Stimulated activated CD4-positive, alpha-beta T cell treated with anti-CD3 and anti-CD28 coated beads, Interleukin-12 subunit alpha, Interleukin-12 subunit beta, amount 100 ng/mL, for 24 hours (primary cell): ENCODE measurements around the gene GAL3ST1.
"Not testable (repeated sequence)": the region's sequence is repeated elsewhere in the genome, so short reads cannot be mapped to it uniquely, and the experiment has no call there.

Experiments used
- DNase-seq, 2 experiments: peaks; one replicate each; pipeline ENCODE4 v3.0.0-alpha.2; 2020; ENCODE audit warnings: low read depth in 2 of 2

The GAL3ST1 gene

DNA sequence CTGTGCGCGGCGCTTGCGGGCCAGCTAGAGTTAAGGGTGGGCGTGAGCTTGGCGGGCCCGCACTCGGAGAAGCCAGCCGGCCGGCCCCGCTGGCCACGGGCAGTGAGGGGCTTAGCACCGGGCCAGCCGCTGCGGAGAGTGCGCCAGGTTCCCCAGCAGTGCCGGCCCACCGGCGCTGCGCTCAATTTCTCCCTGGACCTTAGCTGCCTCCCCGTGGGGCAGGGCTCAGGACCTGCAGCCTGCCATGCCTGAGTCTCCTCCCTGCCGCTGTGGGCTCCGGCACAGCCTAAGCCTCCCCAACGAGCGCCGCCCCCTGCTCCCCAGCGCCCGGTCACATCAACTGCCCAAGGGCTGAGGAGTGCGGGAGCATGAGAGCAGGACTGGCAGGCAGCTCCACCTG lies 22.4 kb upstream of the GAL3ST1 start:
- DNase-seq, result no peak

DNA sequence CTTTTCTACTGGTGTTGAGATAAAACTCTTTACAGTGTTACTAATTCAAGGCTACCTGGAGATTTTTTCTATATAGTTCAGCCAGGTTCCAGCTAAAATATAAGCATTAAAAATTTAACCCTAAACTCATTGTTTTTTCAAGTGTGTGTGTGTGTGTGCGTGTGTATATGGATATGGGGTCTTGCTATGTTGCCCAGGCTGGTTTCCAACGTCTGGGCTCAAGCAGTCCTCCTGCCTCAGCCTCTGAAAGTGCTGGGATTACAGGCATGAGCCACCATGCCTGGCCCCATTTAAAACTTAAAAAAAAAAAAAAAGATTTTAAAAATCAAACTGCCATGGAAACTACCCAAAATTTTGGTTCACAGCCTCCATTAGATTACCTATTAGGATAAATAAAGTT lies 21.7 kb upstream of the GAL3ST1 start:
- no peak for DNase-seq

DNA sequence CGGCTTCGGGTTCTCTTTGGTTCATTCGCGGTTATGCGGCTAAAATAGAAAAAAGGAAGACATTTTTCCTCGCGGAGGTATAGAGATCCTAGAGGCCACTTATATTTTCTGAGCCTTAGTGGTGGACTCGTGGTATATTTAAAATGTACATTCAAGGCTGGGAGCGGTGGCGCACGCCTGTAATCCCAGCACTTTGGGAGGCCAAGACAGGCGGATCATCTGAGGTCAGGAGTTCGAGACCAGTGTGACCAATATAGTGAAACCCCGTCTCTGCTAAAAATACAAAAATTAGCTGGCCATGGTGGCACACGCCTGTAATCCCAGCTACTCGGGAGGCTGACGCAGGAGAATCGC lies 17.9 kb upstream of the GAL3ST1 start:
- DNase-seq, result not testable (repeated sequence)

DNA sequence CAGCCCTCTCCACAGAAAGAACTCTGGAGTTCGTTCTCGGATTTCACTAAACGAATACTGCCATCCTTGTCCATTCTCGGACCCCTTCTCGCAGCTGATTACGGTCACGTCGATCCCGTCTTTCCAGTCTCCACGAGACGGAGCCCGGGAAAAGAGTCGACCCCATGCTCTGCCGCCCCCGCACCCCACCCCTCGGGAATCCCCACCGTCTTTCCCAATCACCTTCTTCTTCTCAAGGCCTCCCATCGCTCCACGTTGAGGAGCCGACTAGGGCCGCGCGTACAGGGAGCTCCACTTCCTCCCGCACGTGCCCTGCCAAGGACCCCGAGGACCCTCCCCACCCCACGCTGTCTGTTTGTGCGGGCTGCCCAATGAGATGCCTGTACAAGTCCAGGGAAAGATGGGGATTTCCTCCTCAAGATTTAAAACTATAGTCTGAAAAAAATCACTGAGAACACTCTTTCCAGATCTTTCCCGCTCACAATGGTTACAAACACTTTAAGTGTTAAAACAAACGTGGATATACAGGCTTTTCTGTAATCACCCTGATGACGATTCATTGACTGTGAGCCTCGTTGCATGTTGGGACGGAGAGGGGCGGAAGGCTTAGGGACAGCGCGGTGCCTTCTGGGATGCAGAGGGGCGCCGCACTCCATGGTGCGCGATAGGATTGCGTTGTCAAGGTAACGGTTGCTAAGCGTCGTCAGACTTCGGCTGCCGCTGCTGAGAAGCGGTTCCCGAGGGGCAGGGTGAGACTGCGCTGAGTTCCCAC lies 17.3 kb upstream of the GAL3ST1 start, which contains the start of gene PES1:
Gene PES1 (minus strand): TSS at position 323 of the 772 bp plus-strand sequence. CDS start 77 bp downstream, at position 246.
- peak; percentile 85 to 89 for DNase-seq

DNA sequence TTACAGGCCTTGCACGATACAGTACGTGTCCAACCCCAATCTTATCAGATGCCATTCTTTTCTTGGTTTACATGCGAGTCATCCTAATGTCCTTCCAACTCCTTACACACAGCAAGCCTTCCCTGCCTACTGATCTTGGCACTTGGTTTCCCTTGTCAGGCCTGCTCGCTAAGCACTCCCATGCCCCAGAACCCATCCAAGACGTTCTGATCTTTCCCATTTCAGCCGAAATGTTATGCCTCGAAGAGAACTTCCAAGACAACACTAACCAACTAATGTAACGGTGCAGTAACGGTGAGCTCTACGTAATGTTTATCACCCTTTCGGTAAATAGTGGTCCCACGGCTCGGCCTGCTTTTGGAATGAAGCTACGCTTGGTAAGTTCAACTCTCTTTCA lies 16.7 kb upstream of the GAL3ST1 start:
- no peak for DNase-seq

DNA sequence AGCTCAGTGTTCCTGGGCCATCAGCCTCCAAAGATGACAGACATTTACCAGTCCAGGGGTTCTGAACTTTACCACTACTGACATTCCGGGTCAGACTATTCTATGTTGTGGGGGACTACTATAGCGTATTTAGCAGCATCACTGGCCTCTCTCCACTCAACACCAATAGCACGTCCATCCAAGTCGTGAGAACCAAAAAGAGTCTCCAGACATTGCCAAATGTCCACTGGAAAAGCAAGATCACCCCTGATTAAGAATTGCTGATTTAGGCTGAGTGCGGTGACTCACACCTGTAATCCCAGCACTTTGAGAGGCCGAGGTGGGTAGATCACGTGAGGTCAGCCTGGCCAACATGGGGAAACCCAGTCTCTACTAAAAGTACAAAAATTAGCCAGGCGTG lies 11.9 kb upstream of the GAL3ST1 start:
- DNase-seq, result no peak

DNA sequence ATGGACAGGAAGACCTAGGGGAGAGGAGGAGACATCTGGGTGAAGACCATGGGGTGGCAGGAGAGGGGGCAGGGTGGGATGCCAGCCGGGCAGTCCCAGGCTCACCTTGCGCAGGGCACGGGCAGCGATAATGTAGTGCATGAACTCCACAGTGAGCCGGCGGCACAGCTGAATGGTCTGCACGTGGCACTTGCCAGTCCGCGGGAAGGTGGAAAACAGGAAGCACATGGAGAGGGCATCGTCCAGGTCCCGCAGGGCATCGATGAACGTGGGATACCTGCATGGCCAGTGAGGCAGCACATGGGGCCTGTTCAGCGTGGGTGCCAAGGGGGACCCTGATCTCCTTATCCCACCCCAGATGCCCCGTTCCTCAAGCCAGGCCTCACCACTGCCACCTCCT lies 10.0 kb upstream of the GAL3ST1 start:
- no peak for DNase-seq

DNA sequence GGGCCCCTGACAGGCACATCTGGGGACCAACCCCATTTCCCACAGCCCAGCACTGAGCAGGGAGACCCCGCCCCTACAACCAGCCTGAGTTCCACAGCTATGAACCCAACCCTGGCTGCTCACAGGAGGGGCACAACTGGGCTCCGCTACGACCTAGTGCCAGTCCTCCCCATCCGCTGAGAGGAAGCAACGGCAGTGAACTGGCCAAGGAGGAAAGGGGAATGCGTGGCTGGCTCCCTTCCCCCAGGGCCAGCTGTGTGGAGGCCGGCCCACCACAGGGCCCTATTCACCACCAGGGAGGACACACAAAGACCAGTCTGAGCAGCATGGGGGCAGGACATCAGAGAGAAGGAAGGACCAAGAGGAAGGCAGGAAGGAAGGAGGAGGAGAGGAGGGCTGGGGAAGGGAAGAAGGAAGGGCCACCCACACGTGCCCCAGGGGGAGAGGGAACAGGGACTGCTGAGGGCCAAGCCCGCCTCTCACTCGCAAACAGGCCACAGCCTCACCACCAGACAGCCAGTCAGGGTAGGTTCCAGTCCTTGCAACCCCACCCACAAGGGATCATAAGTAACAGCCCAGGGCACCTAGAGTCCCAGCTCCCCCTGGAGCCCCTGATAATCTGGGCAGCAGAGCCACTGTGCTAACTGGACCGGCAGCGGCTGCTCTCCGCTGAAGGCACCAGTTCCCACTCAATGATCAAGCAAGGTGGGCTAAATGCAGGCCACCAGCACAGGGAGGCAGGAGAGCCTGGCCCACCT lies 8.5 kb upstream of the GAL3ST1 start:
- no peak for DNase-seq

DNA sequence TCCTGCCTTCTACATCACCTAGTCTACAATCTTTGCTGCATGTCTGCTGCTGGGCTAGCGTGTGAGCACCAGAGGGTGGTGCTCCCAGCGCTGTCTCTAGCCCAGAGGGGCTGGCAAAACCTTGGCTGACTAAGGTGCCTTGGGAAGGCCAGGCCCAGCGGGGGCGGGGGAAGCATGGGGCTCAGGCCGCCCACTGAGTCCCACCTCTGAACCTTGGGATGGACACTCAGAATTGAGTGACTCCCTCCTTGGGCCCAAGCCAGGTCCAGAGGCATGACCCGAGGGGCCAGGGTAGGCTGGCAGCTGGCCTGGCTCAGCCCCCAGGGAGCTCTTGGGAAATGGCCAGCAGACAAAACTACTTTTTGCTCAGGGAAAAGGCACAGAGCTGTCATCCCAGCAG lies 7.6 kb upstream of the GAL3ST1 start:
- no peak for DNase-seq

DNA sequence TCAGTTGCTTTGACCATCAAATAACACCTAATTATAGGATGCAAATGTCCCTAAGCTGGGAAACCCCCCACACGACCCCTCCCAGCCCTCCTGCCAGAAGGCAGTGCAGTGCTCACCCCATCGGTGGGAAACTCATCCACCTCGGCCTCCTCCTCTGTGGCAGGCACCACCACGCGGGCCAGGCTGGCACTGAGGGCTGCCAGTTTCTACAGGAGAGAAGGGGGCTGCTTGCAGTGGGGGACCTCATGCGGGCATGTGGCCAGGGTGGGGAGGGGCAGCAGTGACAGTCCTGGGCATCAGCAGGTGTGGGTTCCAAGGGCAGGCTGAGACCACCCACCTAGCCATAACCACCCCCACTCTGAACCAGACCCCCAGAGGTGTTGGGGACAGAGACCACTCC lies 6.4 kb upstream of the GAL3ST1 start:
- DNase-seq, result no peak

DNA sequence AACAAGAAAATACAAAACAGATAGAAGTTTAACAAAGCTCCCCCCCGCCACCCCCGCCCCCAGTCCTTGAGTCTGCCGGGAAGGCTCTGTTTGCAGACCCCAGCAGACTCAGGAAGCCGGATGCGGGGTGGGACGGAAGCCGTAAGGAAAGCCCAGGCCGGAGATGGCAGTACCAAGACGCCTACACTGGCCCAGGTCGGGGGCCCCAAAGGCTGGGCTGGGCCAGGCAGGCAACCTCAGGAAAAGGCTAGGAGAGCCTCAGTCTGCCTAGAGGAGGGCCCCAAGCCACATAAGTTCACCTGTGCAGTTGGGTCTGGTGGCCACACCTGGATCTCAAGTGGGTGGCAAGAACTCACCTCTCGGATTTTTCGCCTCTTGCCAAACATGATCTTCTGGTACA lies 4.0 kb upstream of the GAL3ST1 start:
- no peak for DNase-seq

DNA sequence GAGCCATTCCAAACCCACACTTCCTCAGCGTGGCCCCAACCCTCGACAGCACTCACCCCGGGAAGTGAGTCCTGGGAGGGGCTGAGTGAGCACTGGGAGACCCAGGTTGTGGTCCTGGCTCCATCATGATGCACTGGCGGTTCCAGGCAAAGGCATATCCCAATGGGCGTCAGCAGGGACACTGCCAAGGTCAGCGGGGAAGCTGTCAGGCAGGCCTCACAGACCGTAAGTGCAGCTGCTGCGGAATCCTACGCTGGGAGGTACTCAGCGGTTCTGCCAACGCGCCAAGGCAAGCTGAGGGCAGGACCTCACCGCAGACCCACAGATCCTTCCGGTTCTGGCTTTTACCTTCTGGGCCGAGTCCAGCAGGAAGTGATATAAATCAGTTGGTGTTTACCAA lies 1.4 kb upstream of the GAL3ST1 start:
- no peak for DNase-seq

DNA sequence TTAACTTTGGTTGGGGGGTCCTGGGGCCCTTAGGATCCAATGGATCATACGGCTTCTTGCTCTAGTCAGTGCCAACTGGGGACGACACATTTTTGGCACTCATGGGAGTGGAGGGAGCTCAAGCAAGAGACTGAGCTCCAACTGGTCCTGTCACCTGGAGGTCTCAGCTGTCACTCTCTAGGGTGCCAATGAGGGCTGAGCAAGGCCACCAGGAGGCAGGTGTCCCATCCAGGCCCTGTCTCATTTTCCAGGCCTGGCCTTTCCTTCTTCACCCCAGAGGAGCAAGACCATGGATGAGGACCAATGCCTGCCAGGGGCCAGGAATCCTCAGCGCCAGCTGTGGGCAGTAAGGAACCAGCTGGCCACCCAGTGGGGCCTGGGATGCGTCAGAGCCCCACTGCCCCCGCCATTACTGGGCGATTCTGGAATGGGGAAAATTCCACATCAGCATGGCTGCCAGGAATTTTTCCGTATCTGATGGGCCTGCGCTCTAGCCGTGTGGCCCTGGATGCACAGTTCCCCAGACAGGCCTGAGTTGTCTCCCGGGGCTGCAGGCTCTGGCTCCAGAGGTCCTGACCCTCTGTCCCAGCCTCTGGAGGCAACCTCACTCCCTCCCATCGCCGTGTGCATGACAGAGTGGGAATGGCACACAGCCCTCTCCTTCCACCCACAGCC lies 669 bp upstream of the GAL3ST1 start:
- no peak for DNase-seq

DNA sequence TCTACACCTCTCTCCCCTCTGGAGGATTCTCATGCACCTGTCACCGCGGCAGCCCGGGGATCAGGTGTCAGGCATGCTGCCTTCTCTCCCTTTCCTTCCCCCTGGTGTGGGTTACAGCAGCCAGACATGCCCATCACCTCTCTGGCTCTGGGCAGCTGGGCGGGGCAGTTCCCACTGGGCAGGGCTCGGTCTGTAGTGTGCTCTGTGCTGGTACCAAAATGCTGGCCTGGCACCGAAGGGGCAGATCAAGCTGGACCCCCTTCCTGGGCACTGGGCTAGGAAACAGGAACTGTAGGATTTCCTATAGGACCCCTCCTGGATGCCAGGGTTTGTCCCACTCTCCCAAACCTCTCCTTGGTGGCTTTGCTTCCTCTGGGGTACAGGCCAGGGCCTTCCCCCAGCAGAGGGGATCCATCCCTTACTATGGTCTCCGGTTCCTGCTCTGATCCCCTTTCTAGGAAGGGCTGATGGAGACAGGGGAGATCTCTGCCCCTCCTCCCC lies 821 bp downstream of the GAL3ST1 start:
- DNase-seq, result no peak

DNA sequence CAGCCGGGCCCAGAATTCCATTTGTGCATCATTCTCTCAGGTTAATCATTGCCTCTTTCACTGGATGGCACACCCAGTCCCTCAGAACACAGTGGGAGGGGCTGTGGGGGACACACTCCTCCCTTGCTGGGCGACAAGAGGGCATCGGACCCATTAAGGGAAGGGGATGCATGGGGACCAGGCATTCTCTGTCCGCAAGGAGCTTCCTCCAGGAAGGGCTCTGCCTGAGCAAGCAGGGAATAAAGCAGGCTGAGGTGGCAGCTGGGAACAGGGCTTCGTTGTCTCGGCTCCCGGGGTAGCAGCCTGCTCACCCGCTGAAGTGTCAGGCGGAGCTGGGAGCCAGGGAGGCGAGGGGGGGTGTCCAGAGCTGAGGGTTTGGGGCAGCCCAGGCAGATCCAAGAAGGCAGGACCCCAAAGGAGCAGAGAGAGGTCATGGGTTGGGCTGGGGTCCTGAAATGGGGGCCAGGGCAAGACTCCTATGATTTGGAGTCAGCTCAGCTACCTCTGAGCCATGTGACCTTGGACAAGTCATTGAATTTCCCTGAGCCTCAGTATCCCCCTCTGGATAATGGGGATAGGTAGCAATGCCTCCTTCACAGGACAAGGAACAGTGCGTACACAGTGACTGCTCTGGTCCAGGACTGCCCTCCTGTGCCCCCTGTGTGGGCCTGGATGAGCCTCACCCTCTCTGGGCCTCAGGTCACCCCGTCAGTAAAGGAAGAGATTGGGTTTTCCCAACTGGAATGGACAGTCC lies 1.4 kb downstream of the GAL3ST1 start:
- DNase-seq, result no peak

DNA sequence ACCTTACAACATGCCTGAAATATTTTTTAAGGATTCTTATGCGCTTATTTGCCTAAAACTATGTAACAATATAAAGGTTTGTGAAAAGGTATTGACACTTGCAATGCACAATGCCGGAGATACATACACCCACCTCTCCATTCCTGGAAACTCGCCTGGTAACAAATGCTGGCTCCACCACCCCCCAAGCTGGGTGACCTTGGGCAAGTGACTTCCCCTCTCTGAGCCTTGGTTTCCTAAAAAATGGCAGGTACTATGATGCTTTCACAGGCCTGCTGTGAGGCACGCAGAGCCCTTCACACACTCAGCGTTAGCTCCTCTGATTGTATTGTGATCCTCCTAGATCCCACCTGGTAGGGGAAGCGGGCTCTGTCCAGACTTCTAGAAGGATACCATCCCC lies 2.3 kb downstream of the GAL3ST1 start:
- no peak for DNase-seq

DNA sequence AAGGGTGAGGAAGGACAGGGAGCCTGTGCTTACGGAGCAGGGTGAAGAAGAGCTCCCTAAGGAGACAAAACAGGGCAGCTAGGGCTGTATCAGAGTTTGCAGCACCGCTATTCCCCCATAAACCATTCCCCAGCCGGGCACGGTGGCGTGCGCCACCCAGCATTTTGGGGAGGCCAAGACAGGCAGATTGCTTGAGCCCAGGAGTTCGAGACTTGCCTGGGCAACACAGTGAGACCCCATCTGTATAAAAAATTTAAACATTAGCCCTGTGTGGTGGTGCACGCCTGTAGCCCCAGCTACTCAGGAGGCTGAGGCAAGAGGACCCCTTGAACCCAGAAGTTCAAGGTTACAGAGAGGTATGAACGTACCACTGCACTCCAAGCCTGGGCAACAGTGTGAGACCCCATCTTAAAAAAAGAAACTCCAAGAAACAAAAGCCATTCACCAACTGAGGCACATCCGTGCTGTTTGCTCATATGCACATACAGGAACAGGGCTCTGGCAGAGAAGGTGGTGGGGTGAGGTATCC lies 4.7 kb downstream of the GAL3ST1 start:
- DNase-seq, result no peak

DNA sequence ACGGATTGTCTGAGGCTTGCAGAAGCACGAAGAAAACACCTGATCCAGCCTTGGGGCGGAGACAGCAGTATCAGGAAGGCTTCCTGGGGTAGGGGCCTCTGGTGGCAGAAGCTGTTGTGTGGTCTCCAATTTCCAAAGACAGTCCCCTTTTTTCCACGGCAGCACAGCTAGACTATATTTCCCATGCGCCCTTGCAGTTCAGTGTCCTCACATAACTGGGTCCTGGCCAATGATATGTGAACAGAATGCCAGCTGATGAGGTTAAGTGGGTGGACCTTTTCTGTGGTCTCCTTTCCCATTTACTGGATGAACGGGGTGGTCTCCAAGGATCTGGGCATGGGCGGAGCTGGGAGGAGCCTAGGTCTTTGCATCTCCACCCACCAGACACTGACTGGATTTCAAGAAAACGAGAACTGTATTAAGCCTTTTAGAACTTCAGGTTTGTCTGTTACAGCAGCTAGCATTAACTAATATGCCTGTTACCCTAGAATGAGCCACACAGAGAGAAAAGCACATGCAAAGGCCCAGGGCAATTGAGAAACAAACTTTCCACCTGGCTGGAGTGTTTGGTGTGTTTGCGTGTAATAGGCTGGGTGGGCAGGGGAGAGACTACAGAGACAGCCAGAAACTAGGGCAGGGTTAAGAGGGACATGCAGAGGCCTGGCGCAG lies 6.2 kb downstream of the GAL3ST1 start:
- no peak for DNase-seq

DNA sequence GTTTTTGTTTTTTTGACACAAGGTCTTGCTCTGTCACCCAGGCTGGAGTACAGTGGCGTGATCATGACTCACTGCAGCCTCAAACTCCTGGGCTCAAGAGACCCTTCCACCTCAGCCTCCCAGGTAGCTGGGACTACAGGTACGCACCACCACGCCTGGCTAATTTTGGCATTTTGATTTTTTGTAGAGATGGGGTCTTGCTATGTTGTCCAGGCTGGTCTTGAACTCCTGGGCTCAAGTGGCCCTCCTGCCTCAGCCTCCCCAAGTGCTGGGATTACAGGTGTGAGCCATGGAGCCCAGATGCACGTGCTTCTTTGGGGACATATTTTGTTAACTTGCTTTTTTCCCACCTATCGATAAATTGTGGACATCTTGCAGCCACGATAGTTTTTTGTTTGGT lies 7.2 kb downstream of the GAL3ST1 start:
- not testable (repeated sequence) for DNase-seq

DNA sequence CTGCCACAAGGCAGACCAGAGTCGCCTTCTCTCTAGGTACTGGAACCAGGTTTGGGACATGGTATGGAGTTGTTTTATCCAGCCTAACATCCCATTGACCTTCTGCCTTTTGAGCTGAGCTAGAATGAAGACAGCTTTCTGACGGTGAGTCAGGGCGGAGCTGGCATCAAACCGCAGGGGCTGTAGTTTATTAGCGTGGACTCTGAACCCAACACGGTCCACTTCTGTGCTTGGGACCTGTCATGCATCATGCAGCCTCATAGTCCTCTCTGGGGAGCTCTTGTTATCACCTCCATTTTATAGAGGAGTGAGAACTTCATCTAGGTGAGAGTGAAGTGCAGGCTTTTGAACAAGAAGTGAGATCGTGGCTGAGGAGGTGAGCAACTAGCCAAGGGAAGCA lies 8.3 kb downstream of the GAL3ST1 start:
- DNase-seq, result no peak

DNA sequence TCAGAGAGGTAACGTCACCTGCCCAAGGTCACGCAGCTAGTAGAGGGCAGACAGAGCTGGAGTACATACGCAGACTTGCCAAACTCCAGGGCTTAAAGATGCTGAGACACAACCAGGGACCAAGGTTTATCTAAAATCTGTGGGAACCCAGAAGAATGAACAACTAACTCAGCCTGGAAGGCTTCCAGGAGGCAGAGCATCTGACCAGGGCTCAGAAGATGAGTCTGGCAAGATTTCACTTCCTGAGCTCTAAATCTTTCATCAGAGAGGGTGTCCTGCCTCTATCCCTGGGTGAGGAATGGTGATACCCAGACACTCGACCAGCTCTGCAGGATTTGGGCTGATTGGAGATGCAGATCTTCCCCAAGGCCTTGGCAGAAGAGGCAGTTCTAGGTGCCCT lies 9.1 kb downstream of the GAL3ST1 start:
- DNase-seq, result no peak
